Activated CD8-positive, alpha-beta memory T cell treated with anti-CD3 and anti-CD28 coated beads for 48 hours (primary cell): ENCODE data around the gene SLC30A2.

Experiments used
- DNase-seq, 3 experiments: peaks; one replicate each; pipeline ENCODE4 v3.0.0-alpha.2; 2020; ENCODE audit warnings: low read depth in 2 of 3, low spot score in 2 of 3

Gene SLC30A2

GRCh38 chr1:26070296-26070962 is 24.5 kb upstream of the SLC30A2 start:
- no peak for DNase-seq

- no peak for DNase-seq
Observed at GRCh38 chr1:26069941-26070295, 24.0 kb upstream of the SLC30A2 start.

- DNase-seq = no peak
Observed at GRCh38 chr1:26067432-26067911, 21.6 kb upstream of the SLC30A2 start, which contains the start of gene TRIM63. TRIM63 (minus strand) TSS chr1:26067630; CDS start chr1:26067494, 136 bp downstream.

GRCh38 chr1:26066857-26067256 is 20.9 kb upstream of the SLC30A2 start:
- no peak for DNase-seq

GRCh38 chr1:26066160-26066559 is 20.2 kb upstream of the SLC30A2 start:
- DNase-seq = no peak

- no peak for DNase-seq
Observed at GRCh38 chr1:26064553-26064952, 18.6 kb upstream of the SLC30A2 start.

- no peak for DNase-seq
Observed at GRCh38 chr1:26060832-26061574, 15.1 kb upstream of the SLC30A2 start.

- no peak for DNase-seq
Observed at GRCh38 chr1:26059906-26060305, 14.0 kb upstream of the SLC30A2 start.

- no peak for DNase-seq
Observed at GRCh38 chr1:26058052-26058595, 12.2 kb upstream of the SLC30A2 start.

- DNase-seq = no peak
Observed at GRCh38 chr1:26057189-26057588, 11.3 kb upstream of the SLC30A2 start.

GRCh38 chr1:26055041-26055440 is 9.1 kb upstream of the SLC30A2 start:
- no peak for DNase-seq

- no peak for DNase-seq
Observed at GRCh38 chr1:26053718-26054560, 8.0 kb upstream of the SLC30A2 start.

GRCh38 chr1:26050248-26050640 is 4.3 kb upstream of the SLC30A2 start:
- DNase-seq = no peak

GRCh38 chr1:26049531-26050247 is 3.8 kb upstream of the SLC30A2 start:
- no peak for DNase-seq

GRCh38 chr1:26047278-26047874 is 1.5 kb upstream of the SLC30A2 start:
- no peak for DNase-seq

- no peak for DNase-seq
Observed at GRCh38 chr1:26046246-26047095, 553 bp upstream of the SLC30A2 start.

GRCh38 chr1:26044971-26045721 is 772 bp downstream of the SLC30A2 start:
- DNase-seq = no peak

- no peak for DNase-seq
Observed at GRCh38 chr1:26044414-26044813, 1.5 kb downstream of the SLC30A2 start.

GRCh38 chr1:26043765-26044164 is 2.2 kb downstream of the SLC30A2 start:
- no peak for DNase-seq
